DND-41 (cell line): ENCODE measurements around the gene LAYN.

Source experiments
- ATAC-seq: fragments of 200-7000 bp; cut with Tn5 transposase; 3 replicates; pipeline ENCODE4 v1.9.1; 2021; ENCODE audit warnings: low read depth; ENCODE audit not compliant: insufficient read depth
- DNase-seq: peaks from one replicate; pipeline ENCODE4 v3.0.0-alpha.2; 2020
- H2AFZ ChIP-seq: 2 replicates; pipeline ENCODE4 v1.6.0; 2012; ENCODE audit warnings: low read depth, low read length
- H3K27ac ChIP-seq: 2 replicates; pipeline ENCODE4 v1.5.1; 2012; ENCODE audit warnings: low read length, inconsistent platforms
- H3K27me3 ChIP-seq: fragments of 200-600 bp; sonication (generic); 2 replicates; pipeline ENCODE4 v1.6.0; 2012; ENCODE audit warnings: low read length, mild to moderate bottlenecking, inconsistent platforms; ENCODE audit not compliant: insufficient read depth, poor library complexity
- H3K36me3 ChIP-seq: 2 replicates; pipeline ENCODE4 v1.5.1; 2012; ENCODE audit warnings: low read length, inconsistent platforms; ENCODE audit not compliant: insufficient read depth
- H3K4me1 ChIP-seq: 2 replicates; pipeline ENCODE4 v1.5.1; 2012; ENCODE audit warnings: mild to moderate bottlenecking, low read length; ENCODE audit not compliant: insufficient read depth
- H3K4me2 ChIP-seq: 2 replicates; pipeline ENCODE4 v1.6.0; 2012; ENCODE audit warnings: mild to moderate bottlenecking, moderate library complexity, low read length, inconsistent platforms; ENCODE audit not compliant: insufficient read depth
- H3K4me3 ChIP-seq, 2 experiments: fragments of 200-600 bp in 1 of 2; shearing (Covaris generic) in 1 of 2; 2 replicates each; pipeline ENCODE4 v1.5.1; 2012 to 2016; ENCODE audit warnings: inconsistent platforms in 2 of 2, low read length in 2 of 2, mild to moderate bottlenecking in 2 of 2, low read depth in 1 of 2, moderate library complexity in 1 of 2
- H3K79me2 ChIP-seq: 2 replicates; pipeline ENCODE4 v1.6.0; 2012; ENCODE audit warnings: low read length, inconsistent platforms; ENCODE audit not compliant: insufficient read depth
- H3K9ac ChIP-seq: 2 replicates; pipeline ENCODE4 v1.6.0; 2012; ENCODE audit warnings: low read depth, mild to moderate bottlenecking, inconsistent platforms, low read length, moderate library complexity
- H3K9me3 ChIP-seq: 2 replicates; pipeline ENCODE4 v1.5.1; 2012; ENCODE audit warnings: low read length, moderate library complexity, mild to moderate bottlenecking, inconsistent platforms; ENCODE audit not compliant: insufficient read depth, severe bottlenecking
- H4K20me1 ChIP-seq: 2 replicates; pipeline ENCODE4 v1.6.0; 2012; ENCODE audit warnings: low read length; ENCODE audit not compliant: insufficient read depth
- CTCF ChIP-seq: IDR thresholded peaks from 2 replicates; pipeline ENCODE4 v1.5.1; 2012; ENCODE audit warnings: borderline replicate concordance, low read length, moderate library complexity, mild to moderate bottlenecking; ENCODE audit not compliant: poor library complexity, severe bottlenecking; ENCODE audit errors: extremely low read depth
- EZH2 ChIP-seq: IDR thresholded peaks from 3 replicates; pipeline ENCODE4 v1.6.1; 2012; ENCODE audit warnings: borderline replicate concordance, low read depth, mild to moderate bottlenecking, moderate library complexity, low read length, inconsistent platforms; ENCODE audit not compliant: severe bottlenecking

The LAYN gene

GRCh38 chr11:111592491-111592890 is 52.0 kb downstream of the LAYN start:
- peaks cover 9% of the 10 kb centered on the region for H3K27me3 ChIP-seq
- TF ChIP-seq CTCF = no peak
- no peak for TF ChIP-seq EZH2
- no peak overlapping the region for H3K9ac ChIP-seq
- no peak for DNase-seq
- no peaks in the 10 kb centered on the region for H3K36me3 ChIP-seq
- H3K4me1 ChIP-seq = no peaks in the 10 kb centered on the region
- no peak overlapping the region for H3K4me3 ChIP-seq
- H3K27ac ChIP-seq = no peak overlapping the region
- no peak overlapping the region for H3K4me2 ChIP-seq
- H3K79me2 ChIP-seq = no peaks in the 10 kb centered on the region
- no peak overlapping the region for H2AFZ ChIP-seq
- no peaks in the 10 kb centered on the region for H3K9me3 ChIP-seq
- ATAC-seq = no peak
- no peaks in the 10 kb centered on the region for H4K20me1 ChIP-seq

GRCh38 chr11:111596319-111596718 is 55.8 kb downstream of the LAYN start:
- H2AFZ ChIP-seq = no peak overlapping the region
- H4K20me1 ChIP-seq = no peaks in the 10 kb centered on the region
- no peaks in the 10 kb centered on the region for H3K9me3 ChIP-seq
- DNase-seq (no peak), ATAC-seq (no peak)
- H3K9ac ChIP-seq = no peak overlapping the region
- no peak overlapping the region for H3K27ac ChIP-seq
- H3K36me3 ChIP-seq = no peaks in the 10 kb centered on the region
- TF ChIP-seq EZH2 (no peak), CTCF (no peak)
- no peaks in the 10 kb centered on the region for H3K79me2 ChIP-seq
- no peak overlapping the region for H3K4me2 ChIP-seq
- peaks cover 3% of the 10 kb centered on the region for H3K4me1 ChIP-seq
- H3K27me3 ChIP-seq = peaks cover 6% of the 10 kb centered on the region
- no peak overlapping the region for H3K4me3 ChIP-seq

- ATAC-seq (no peak), DNase-seq (no peak)
- H3K27ac ChIP-seq = no peak overlapping the region
- H2AFZ ChIP-seq = no peak overlapping the region
- peaks cover 8% of the 10 kb centered on the region for H3K79me2 ChIP-seq
- H3K9me3 ChIP-seq = no peaks in the 10 kb centered on the region
- peaks cover 11% of the 10 kb centered on the region for H3K4me1 ChIP-seq
- H3K36me3 ChIP-seq = no peaks in the 10 kb centered on the region
- no peak overlapping the region for H3K9ac ChIP-seq
- peaks cover 1% of the 10 kb centered on the region; the same call in 1 of the 2 replicates for H4K20me1 ChIP-seq
- TF ChIP-seq EZH2 (no peak), CTCF (no peak)
- H3K27me3 ChIP-seq = no peaks in the 10 kb centered on the region
- no peak overlapping the region for H3K4me3 ChIP-seq
- no peak overlapping the region for H3K4me2 ChIP-seq
These were observed 57.6 kb downstream of the LAYN start for GRCh38 chr11:111598148-111598547.

- ATAC-seq = no peak
- Histone ChIP-seq H3K27me3 (no peaks in the 10 kb centered on the region), H3K79me2 (peaks cover 12% of the 10 kb centered on the region), H3K4me2 (no peak overlapping the region), H2AFZ (no peak overlapping the region), H3K36me3 (no peaks in the 10 kb centered on the region), H4K20me1 (peaks cover 6% of the 10 kb centered on the region; the same call in 1 of the 2 replicates), H3K4me1 (peaks cover 15% of the 10 kb centered on the region), H3K9ac (no peak overlapping the region), H3K4me3 (no peak overlapping the region), H3K27ac (no peak overlapping the region), H3K9me3 (no peaks in the 10 kb centered on the region)
- DNase-seq = no peak
- no peak for TF ChIP-seq EZH2
- no peak for TF ChIP-seq CTCF
These were observed 58.0 kb downstream of the LAYN start for GRCh38 chr11:111598559-111598958.
